Measurements from ENCODE around the gene ARHGEF10L.

ARHGEF10L gene

DNA sequence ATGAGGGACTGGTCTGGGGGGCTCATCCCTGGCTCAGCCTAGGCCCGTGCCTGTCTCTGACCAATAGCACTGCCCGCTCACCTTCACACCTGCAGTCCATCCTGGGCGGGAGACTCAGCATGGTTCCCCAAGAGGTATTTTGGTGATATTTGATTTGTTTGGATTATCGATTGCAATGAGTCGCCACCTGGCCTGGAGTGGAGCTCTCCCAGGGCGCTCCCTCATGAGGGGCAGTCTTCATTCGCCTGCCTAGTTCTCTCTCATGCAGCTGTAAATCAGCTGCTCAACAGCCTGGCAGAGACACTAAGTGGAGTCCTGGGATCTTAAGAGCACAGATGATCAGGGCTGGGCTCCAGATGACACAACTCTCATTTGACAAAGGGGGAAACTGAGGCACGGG is 125.6 kb downstream of the ARHGEF10L start:
- DNase-seq: no peak

DNA sequence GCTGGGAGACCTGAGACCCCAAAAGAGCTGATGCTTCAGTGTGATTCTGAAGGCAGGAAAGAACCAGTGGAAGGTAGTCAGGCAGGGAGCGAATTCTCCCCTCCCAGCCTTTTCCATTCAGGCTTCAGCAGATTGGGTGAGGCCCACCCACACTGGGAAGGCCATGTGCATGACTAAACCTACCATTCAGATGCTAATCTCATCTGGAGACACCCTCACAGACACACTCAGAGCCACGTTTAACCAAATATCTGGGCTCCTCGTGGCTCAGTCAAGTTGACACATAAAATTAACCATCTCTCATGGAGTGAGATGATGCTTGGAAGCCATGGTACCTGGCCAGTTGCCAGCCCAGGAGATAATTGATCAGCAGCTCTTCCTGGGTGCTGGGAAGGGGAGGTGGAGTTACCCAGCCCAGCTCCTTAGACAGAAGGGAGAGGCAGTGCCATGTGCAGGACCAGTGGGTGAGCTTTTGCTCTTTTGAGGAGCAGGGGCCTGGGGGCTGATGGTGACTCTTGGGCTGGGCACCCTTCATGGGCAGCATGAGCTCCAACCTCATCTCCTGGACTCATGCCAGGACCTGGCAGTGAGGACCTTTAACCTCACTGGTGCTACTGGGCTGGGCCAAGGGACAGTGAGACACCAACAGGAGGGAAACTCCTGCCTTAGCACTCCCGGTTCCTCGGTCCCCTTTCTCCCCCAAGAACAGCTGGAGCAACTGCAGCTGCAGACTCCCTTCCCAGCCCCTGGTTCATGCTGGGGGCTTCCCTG is 126.6 kb downstream of the ARHGEF10L start:
- no peak for DNase-seq

DNA sequence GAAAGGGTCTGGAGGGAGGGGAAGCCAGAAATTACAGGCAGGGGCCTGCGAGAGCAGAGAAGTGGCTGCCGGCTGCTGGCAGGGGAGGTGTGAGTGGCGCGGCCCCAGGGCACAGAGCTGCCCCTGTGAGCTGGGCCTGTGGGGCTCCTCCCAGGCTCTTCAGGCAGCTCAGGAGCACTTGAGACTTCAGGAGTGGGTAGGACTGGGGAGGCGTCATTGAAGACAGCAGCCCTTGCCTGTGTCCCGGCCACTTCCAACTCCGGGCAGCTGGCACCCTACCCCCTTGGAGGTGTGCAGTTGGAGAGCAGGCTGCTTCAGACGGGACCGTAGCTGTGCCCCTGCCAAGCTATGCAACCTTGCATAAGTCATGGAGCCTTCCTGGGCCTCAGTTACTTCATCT is 128.1 kb downstream of the ARHGEF10L start:
- DNase-seq: no peak

DNA sequence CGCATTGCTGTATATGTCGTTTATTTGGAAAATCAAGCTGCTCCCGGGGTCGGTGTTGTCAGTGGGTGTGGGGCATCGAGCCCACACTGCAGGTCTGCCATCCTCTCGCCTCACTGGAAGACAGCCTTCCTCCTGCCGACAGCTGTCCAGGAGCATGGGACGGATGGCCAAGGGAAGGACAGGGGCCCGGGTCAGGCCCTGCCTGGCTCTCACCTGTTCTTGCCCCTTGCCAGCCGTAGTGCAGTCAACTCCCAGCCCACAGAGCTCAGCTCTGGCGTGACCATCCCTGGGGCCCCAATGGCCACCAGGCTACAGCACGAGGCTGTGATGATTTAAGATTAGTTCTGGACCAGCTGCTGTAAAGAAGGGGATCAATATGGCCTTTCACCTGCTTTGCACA is 128.7 kb downstream of the ARHGEF10L start:
- no peak for DNase-seq

DNA sequence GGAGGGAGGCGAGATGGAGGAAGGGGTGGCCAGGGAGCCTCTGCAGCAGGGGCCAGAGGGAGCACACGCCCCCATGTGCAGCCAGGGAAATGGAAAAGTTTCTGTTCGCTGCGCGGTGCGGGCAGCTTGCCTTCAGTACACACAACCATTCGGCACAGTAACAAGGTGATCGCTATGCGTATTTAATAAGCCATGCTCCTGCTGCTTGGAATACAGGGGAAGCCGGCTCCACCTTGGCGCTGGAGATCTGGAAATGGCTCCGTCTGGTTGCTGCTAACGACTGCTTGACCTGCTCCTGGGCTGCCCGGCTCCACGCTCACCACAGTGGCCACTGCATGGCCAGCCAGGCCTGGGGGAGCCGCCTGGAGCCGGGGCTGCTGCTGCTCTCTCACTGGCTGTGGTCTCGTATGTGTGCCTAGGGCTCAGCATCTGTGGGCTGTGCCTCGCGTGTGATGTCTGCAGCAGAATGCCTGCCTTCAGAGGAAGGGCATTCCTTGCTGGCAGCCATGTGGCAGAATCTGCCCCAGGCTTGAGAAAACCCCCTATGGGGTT is 129.2 kb downstream of the ARHGEF10L start:
- no peak for DNase-seq

DNA sequence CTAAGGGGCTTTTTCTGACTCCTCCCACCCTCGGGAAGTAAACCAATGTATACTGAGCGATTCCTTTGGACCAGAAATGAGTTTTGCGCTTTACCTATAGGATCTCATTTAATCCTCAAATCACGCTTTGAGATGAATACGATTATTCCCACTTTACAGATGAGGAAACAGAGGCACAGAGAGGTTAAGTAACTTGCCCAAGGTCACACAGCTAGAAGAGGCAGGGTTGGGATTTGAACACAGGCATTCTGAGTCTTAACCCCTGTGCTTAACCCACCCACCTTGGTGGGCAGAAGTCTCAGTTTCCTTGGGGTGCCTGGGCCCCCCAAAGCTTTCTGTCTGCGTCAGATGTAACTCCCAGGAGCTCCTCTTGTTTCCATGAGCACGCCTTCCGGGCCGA is 129.8 kb downstream of the ARHGEF10L start:
- no peak for DNase-seq

DNA sequence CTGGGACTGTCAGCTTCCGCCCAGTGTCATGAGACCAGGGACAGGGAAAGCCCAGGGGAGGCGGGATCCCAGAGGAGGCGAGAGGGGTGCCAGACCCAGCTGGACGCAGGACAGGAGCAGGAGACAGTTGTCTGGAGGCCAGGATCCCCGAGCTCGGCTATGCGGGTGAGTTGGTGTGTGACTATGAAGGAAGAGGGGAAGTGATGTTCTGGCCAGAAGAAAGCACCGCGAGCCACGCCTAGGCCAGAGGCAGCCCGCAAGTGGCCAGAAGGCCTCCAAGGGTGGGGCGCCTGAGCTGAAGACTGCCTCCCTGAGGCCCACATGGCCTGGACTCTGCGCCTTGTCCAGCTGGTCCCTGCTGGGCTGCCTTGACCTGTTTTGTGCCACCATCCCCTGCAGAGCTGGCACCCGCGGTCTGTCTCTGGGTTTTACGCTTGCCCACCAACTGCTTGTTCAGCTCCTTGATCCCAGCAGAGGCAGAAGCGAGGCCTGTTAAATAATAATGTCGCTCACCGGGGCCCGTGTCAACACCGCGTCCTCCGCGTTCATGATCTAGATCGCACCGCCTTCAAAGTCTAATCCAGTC is 130.5 kb downstream of the ARHGEF10L start:
- no peak for DNase-seq

DNA sequence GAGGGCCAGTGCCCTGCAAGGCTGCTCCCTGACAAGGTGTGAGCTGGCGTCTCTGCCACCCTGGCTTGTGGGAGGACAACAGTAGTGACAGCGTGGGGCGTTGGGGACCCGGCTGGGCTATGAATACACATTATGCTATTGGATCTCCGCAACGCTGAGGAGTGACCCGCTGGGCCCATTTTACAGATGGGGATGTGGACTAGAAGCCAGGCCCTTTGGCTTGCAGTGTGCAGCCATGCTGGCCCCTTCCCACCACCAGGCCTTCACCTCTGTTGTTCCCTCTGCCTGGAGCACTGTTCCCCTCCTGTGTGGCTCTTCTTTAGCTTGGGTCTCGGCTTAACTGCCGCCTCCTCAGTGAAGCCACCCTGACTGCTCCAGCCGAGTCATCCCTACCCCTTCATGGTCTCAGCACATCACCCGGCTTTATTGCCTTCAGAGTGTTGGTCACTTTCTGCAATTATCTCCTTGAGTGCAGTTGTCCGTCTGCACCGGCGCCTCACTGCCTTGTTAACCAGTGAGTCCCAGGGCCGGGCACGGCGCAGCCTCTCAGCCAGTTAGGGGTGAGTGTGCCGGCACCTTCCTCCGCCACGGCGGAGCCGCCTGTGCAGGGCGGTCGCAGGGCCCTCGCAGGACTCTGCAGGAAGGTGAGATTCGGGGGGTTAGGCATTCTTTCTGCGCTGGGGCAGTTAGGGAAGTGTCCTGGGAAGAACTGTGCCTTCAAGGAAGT is 131.3 kb downstream of the ARHGEF10L start:
- DNase-seq: no peak

DNA sequence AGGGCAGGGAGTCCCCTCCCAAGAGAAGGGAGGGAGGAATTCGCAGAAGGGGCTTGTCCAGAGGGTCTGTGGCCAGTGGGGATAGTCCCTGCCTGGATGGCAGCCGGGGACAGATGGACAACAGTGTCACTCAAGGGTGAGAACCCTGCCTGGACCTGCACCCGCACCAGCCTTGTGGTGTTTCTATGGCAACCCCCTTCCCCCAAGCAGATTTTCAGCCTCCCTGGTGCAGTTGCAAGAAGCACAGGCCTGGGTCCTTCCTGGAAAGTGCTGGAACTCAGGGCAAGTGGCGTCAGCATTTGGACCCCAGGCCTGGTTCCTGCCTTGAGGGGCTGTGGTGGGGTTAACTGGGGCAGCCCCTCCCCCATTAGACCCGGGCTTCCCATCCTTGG is 131.8 kb downstream of the ARHGEF10L start:
- no peak for DNase-seq

DNA sequence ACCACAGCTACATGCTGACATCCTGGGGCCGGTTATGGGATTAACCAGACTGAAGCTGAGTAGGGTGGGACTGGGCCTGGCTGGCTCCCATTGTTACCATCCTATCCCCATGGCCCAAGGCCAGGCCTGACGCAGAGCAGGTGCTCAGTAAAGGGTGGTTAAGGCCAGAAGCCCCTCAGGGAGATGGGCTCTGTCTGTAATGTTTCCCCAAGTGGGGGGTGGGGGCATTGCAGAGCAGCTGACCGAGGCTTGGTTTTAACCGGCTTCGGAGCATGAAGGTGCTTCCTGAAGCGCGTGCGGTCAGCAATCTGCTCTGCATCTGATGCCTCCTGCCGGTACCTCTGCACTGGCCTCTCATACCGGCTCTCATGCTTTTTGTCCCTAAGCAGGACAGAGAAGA is 132.2 kb downstream of the ARHGEF10L start:
- no peak for DNase-seq

DNA sequence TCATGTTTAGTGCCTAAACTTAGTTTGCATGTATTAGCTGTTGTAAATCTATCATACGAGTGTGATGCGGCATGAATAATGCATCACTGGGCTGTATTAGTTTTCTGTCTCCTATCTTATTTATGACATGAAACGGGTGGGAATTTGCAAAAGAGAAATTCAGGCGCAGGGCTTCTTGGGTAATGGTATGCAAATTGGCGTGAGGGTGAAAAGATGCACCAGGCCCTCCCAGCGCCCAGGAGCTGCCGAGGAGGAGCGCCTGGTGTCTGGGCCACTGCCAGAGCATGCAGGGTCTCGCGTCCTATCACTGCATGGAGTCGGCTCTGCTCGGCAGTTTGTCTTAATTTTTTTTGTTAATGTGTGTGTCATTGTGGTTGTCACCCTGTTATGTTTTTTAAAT is 132.7 kb downstream of the ARHGEF10L start:
- no peak for DNase-seq

DNA sequence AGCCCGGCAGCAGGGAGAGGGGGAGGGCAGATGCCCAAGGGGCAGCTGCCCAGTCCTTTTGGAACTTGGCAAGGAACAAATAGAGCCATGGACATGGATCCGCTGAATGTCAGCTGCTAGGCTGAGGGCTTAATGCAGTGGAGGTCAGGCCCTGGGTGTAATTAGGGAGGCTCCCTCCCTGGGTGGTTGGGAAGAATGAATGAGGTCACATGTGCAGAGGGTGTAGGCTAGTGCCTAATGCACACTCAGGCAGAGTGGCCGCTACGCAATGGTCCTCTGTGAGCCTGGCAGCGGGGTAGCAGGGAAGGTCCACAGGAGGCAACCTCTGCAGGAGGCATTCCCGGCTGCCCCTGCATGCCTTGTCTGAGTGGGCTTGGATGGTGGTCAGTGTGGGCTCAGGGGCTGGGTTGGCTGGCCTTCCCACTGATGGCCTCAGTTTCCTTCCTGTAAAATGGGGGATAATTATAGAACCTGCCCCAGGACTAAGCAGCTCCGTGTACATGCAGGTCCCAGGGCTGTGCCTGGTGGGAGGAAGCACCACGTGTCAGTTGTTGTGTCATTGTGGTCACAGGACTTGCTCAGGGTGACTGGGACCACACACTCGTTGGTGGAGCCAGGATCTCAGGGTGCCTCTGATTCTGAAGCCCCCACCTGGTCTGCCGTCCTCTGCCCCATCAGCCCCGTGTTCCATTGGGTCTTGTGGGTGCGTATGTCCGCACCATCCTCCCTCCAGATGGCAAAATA is 134.0 kb downstream of the ARHGEF10L start:
- no peak for DNase-seq

DNA sequence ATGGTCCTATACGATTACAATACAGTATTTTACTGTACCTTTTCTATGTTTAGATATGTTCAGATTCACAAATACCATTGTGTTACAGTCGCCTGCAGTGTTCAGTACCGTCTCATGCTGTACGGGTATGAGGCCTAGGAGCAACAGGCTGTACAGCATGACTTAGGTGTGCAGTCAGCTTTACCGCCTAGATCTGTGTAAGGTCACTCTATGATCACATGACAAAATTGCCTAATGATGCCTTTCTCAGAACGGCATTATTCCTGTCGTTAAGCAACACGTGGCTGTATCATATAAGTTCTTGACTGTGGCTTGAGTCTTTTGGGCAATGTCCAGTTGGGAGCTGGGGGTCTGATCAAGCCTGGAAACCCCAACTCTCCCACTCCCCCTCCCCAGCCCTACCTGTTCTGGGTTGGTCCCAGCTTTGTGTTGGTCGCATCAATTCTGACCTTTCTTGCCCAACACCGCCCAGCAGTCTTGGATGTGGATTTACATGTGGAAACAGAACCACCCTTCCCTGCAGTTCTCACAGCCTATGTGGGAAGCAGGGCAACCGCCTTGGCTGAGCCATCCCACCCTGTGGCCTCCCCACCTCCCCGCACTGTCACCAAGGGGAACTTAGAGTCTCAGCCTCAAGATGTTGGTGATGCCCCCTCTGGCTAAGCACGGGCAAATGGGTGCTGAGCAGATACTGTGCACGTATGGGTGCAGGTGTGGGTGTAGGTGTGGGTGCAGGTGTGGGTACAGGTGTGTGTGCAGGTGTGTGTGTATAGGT is 135.4 kb downstream of the ARHGEF10L start:
- DNase-seq: no peak

DNA sequence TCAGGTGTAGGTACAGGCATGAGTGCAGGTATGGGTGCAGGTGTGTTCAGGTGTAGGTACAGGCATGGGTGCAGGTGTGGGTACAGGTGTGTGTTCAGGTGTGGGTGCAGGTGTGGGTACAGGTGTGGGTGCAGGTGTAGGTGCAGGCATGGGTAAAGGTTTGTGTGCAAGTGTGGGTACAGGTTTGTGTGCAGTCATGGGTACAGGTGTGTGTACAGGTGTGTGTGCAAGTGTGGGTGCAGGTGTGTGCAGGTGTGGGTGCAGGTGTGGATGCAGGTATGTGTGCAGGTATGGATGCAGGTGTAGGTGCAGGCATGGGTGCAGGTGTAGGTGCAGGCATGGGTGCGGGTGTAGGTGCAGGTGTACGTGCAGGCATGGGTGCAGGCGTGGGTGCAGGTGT is 136.2 kb downstream of the ARHGEF10L start:
- DNase-seq: no peak

DNA sequence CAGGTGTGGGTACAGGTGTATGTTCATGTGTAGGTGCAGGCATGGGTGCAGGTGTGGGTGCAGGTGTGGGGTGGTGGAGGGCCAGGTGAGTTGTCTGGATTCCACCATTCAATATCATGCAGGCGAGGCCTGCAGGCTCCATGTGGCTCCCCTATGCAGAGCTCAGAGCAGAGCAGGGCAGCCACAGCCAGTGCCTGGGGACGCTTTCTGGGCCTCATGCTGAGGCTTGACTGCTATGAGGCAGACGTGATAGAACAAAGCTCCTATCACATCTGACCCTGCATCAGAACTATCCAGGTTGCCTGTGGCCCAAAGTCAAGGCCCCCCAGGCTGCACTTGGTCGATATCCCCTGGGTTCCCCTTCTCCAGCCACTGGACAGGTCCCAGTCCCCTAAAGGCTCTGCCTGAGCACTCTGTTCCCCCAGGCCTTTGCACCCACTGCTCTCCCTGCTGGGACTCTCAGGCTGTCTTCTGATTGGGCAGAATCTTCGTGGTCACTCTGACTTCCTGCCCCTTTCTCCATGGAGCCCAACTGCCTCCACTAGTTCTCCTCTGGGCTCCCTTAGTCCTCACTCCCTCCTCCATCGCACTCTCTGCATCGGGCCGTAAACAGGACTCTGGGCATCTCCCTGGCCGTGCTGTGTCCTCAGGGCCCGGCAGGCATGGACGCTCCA is 137.0 kb downstream of the ARHGEF10L start:
- DNase-seq: no peak

DNA sequence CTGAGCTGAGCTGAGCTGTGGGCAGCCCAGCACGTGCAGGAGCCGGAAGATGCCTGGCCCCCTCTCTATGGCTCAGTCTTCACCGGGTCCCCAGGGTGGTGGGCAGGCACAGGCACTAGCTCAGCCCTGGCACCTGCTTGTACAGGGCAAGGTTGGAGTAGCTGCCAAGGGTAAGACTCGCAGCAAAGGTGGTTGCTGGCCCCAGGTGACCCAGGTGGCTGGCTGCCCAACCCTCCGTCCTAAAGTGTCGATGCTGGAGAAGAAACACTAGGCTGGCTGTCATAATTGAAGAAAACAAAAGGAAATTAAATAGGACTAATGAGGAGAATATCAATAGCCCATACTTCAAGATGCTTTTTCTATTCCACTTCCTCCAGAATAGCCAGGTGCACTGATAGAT is 138.5 kb downstream of the ARHGEF10L start:
- no peak for DNase-seq

DNA sequence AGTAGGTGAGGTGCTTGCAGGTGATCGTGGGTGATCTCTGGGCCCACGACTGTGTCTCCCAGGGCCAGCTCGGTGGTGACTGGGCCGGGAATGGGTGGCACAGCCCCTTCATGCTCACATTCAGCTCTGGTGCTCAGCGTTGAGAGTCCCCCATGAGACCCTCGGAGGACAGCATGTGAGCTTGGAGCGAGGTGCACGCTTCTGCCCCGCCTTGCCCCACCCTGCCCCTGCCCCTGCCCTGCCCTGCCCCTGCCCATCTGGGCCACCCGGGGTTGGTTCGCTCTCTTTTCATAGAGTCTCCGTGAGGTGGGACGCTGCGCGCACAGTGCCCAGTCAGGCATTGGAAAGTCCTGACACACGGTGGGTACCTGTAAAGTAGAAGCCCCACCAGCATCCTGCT is 140.4 kb downstream of the ARHGEF10L start:
- DNase-seq: no peak

DNA sequence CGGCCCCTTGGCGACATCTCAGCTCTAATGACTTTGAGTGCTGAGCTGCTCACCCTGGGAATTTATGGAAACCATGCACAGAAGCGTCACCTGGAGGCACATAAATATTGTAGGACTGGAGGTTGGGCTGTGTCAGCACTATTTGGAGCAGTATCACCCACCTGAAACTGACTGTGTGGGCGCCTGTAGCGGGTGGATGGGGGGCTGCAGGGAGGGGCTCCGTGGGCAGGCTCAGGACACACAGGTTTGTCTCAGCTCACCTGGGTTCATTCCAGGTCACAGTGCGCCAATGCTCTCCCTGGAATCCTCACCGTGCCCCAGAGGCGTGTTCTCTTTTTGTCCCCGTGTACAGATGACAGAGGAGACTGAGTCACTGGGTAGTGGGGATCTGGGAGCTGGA is 140.8 kb downstream of the ARHGEF10L start:
- DNase-seq: no peak

DNA sequence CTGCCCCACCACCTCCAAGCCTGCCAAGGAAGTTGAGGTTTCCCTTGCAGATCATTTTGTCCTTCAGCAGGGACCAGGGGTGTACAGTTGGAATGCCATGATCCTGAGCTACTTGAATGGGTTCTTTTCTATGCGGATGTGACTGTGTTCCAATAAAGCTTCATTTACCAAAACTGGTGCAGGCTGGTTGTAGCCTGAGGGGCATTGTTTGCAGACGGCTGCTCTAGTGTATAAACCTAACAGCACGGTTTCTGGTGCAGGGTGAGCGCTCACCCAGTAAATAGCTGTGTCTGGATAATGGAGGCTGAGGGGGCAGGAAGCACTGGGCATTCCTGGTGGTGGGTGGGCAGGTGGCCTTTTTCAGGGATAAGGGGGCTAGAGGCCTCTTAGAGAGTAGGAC is 142.9 kb downstream of the ARHGEF10L start:
- no peak for DNase-seq

DNA sequence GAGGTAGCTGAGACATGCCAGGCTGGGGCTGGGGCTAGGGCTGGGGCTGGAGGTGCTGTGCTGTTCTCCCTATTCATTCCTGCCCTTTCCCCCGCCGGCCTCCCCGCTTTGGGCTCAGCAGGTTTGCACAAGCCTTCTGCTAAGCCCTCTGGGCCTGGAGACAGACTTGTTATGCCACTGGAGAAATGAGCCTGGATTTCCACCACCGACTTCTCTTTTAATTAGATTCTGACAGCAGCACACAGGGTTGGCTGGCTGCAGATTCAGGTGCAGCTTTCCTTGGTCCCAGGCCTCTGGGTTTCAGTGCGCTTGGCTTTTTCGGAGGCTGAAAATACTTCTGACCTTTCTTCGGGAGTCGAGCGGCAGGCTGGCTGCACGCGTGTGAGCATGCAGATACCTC is 144.1 kb downstream of the ARHGEF10L start:
- DNase-seq: no peak

DNA sequence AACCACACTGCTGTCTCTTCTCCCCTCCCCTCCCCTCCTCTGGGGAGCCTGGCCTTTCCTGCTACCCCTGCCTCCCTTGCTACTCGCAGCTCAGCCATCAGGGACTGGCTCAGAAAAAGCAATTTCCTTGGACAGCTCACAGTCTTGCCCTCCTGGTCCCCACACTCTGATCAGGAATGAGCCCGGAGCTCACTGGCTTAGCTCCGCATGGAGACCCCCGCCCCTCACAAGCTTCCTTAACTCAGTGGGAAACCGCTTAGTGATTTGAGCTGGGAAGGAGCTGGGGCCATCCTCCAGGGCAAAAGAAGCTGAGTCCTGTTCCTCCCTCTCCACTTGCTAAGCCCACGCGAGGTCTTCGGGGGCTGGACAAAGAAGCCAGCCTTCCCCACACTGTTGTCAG is 145.3 kb downstream of the ARHGEF10L start:
- no peak for DNase-seq

DNA sequence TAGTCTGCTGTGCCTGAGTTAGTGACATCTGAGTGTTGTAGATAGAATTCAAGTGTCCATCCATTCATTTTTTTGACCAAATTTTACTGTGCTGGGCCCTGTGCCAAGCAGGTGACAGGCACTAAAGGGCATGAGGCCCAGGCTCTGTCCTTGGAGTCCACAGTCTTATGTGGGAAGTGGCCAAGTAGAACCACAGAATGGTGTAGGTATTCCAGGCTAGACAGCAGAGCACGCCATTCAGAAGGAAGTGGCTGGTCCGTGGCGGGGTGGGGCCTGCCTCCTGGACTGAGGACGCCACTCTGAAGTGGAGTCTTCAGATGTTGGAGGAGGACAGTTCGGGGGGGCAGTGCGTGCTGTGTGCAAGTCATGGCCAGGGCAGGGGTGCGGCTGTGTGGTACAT is 146.8 kb downstream of the ARHGEF10L start:
- DNase-seq: no peak
